ENCODE data around the gene PDC.
A peak's percentile ranks its signal among the peaks of the same experiment; 100 is the strongest.

Gene PDC

DNA sequence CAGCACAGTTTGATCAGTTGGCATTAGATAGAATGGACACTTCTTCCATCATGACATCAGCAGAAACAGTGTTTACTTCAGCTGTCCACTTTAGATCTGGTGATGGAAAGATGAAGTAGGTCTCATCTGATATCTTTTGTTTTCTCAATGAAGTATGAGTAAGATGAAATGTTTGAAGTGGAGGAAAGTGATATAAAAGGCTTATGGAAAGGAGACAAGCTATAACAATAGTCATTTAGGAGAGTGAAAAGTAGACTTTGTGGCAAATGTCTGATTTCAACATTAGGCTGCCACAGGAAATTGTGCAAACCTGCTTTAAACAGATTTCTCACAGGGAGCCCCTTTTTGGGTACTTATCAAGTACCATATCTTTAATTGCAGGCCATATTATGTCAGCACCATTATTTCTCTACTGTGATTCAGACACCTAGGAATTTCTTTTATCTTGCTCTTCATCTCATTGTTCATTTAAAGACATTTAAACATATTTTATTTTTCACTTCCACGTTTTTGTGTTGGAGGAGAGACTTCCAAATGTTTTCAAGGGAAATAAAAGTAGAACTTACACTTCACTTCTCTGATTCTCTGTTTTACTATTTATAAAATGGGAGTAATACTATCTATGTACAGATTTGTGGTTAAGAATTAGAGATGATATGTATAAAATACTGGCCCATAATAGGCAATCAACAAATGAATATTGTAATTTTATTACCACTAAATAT lies 18.1 kb downstream of the PDC start:
- DNase-seq (ENCODE audit: insufficient read length, low spot score): no peak
- TF ChIP-seq POLR2AphosphoS5 (IDR thresholded peaks at IDR 0.05; ENCODE audit: low read depth, low read length) (no peak), SPI1 (IDR thresholded peaks at IDR 0.05; ENCODE audit: low read depth, low read length) (no peak), POU2F2 (IDR thresholded peaks at IDR 0.05; ENCODE audit: low read depth, low read length) (no peak), POLR2A (IDR thresholded peaks at IDR 0.05; ENCODE audit: low read depth, low read length) (no peak), TAF1 (IDR thresholded peaks at IDR 0.05; ENCODE audit: low read depth, low read length) (no peak), PAX5 (IDR thresholded peaks at IDR 0.05; ENCODE audit: insufficient read depth, low read length, severe bottlenecking) (no peak)
- FAIRE-seq: peak; percentile 33

DNA sequence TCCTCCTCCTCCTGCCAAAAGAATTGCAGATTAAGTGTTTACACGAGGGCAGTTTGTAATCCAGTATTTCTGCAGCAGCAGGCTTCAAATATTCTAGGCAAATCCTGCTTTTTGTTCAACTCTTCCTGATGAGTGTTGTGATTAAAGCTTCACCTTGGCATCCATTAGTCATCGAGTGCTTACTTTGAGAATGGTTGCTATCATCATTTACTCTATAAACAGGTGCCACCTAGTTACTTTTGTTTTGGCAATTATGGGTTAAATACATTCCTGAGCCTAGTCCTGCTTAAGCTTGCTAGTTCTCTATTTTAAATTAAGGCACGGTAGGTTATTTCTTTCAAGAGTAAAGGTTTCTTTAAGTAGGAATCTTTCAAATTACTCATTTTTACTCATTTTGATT lies 20.3 kb downstream of the PDC start:
- no peak for FAIRE-seq
- no peak for DNase-seq (ENCODE audit: insufficient read length, low spot score)
- TF ChIP-seq POLR2A (IDR thresholded peaks at IDR 0.05; ENCODE audit: low read depth, low read length): no peak
- no peak for TF ChIP-seq TAF1 (IDR thresholded peaks at IDR 0.05; ENCODE audit: low read depth, low read length)
- TF ChIP-seq SPI1 (IDR thresholded peaks at IDR 0.05; ENCODE audit: low read depth, low read length): no peak
- TF ChIP-seq POLR2AphosphoS5 (IDR thresholded peaks at IDR 0.05; ENCODE audit: low read depth, low read length): no peak
- TF ChIP-seq PAX5 (IDR thresholded peaks at IDR 0.05; ENCODE audit: insufficient read depth, low read length, severe bottlenecking): no peak
- TF ChIP-seq POU2F2 (IDR thresholded peaks at IDR 0.05; ENCODE audit: low read depth, low read length): no peak

DNA sequence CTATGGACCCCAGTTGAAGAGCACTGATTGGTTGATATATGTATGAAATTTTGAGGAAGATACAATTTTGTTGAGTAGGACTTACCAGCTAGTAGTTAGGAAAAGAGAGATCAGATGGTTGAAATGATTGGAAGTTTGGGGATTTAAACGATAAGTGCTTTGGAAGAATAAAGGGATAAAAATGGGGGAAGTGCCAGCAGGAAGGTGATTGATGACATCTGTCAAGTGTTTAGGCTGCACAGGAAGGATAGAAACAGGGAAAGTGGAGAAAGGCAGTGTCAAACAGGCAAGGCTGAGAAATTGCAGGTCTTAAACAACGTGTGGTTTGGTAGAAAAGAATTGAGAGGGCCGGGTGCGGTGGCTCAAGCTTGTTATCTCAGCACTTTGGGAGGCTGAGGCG lies 22.3 kb downstream of the PDC start:
- DNase-seq (ENCODE audit: insufficient read length, low spot score) (no peak), FAIRE-seq (no peak)
- TF ChIP-seq SPI1 (IDR thresholded peaks at IDR 0.05; ENCODE audit: low read depth, low read length): no peak
- TF ChIP-seq POLR2AphosphoS5 (IDR thresholded peaks at IDR 0.05; ENCODE audit: low read depth, low read length): no peak
- no peak for TF ChIP-seq POU2F2 (IDR thresholded peaks at IDR 0.05; ENCODE audit: low read depth, low read length)
- no peak for TF ChIP-seq TAF1 (IDR thresholded peaks at IDR 0.05; ENCODE audit: low read depth, low read length)
- no peak for TF ChIP-seq POLR2A (IDR thresholded peaks at IDR 0.05; ENCODE audit: low read depth, low read length)
- TF ChIP-seq PAX5 (IDR thresholded peaks at IDR 0.05; ENCODE audit: insufficient read depth, low read length, severe bottlenecking): no peak

DNA sequence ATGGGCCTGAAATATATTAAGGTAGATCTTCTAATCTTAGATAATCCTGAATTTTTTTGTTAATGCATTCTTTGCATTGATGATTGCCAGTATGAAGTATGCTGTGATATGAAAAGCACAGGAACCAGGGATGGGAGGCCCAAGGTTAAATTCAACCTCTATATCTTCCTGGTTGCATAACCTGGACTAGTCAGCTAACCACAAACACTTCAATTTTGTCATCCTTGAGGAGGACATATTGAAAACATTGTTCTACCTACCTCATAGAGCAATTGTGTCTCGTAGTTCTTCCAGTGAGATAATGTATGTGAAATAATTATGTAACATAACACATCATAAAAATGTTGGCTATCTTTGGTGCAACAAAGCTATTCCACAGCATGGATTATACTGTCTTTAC lies 25.6 kb downstream of the PDC start:
- no peak for FAIRE-seq
- no peak for TF ChIP-seq POLR2AphosphoS5 (IDR thresholded peaks at IDR 0.05; ENCODE audit: low read depth, low read length)
- no peak for TF ChIP-seq TAF1 (IDR thresholded peaks at IDR 0.05; ENCODE audit: low read depth, low read length)
- no peak for TF ChIP-seq SPI1 (IDR thresholded peaks at IDR 0.05; ENCODE audit: low read depth, low read length)
- no peak for TF ChIP-seq POU2F2 (IDR thresholded peaks at IDR 0.05; ENCODE audit: low read depth, low read length)
- TF ChIP-seq PAX5 (IDR thresholded peaks at IDR 0.05; ENCODE audit: insufficient read depth, low read length, severe bottlenecking): no peak
- TF ChIP-seq POLR2A (IDR thresholded peaks at IDR 0.05; ENCODE audit: low read depth, low read length): no peak
- no peak for DNase-seq (ENCODE audit: insufficient read length, low spot score)

DNA sequence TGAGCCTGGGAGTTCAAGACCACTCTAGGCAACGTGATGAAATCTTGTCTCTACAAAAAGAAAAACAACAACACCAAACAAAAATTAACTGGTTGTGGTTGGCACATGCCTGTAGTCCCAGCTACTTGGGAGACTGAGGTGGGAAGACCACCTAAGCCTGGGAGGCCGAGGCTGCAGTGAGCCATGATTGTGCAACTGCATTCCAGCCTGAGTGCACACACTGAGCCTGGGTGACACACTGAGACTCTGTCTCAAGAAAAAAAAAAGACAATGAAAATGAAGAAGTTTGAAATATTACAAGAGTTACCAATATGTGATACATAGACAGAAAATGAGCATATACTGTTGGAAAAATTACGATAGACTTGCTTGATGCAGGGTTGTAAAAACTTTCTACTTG lies 31.9 kb downstream of the PDC start:
- no peak for DNase-seq (ENCODE audit: insufficient read length, low spot score)
- no peak for FAIRE-seq
- TF ChIP-seq POU2F2 (IDR thresholded peaks at IDR 0.05; ENCODE audit: low read depth, low read length) (no peak), POLR2A (IDR thresholded peaks at IDR 0.05; ENCODE audit: low read depth, low read length) (no peak), PAX5 (IDR thresholded peaks at IDR 0.05; ENCODE audit: insufficient read depth, low read length, severe bottlenecking) (no peak), SPI1 (IDR thresholded peaks at IDR 0.05; ENCODE audit: low read depth, low read length) (no peak), TAF1 (IDR thresholded peaks at IDR 0.05; ENCODE audit: low read depth, low read length) (no peak), POLR2AphosphoS5 (IDR thresholded peaks at IDR 0.05; ENCODE audit: low read depth, low read length) (no peak)

DNA sequence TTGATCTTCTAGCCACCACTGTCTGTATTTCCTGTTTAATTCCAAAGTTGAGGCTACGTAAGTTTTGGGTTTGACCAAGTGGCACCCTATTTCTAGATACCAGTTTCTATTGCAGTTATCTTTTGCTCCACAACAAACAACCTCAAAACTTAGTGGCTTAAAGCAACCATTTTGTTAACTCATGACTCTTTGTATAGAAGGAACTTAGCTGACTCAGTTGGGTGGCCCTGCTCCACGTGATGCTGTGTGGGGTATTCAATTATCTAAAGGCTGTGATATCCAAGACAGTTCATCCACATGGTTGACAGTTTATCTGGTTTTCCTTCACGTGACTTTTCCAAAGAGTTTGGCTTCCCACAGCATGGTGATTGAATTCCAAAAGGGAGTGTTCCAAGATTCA lies 34.8 kb downstream of the PDC start:
- no peak for DNase-seq (ENCODE audit: insufficient read length, low spot score)
- TF ChIP-seq SPI1 (IDR thresholded peaks at IDR 0.05; ENCODE audit: low read depth, low read length) (no peak), POLR2A (IDR thresholded peaks at IDR 0.05; ENCODE audit: low read depth, low read length) (no peak), TAF1 (IDR thresholded peaks at IDR 0.05; ENCODE audit: low read depth, low read length) (no peak), POLR2AphosphoS5 (IDR thresholded peaks at IDR 0.05; ENCODE audit: low read depth, low read length) (no peak), POU2F2 (IDR thresholded peaks at IDR 0.05; ENCODE audit: low read depth, low read length) (no peak), PAX5 (IDR thresholded peaks at IDR 0.05; ENCODE audit: insufficient read depth, low read length, severe bottlenecking) (no peak)
- no peak for FAIRE-seq

DNA sequence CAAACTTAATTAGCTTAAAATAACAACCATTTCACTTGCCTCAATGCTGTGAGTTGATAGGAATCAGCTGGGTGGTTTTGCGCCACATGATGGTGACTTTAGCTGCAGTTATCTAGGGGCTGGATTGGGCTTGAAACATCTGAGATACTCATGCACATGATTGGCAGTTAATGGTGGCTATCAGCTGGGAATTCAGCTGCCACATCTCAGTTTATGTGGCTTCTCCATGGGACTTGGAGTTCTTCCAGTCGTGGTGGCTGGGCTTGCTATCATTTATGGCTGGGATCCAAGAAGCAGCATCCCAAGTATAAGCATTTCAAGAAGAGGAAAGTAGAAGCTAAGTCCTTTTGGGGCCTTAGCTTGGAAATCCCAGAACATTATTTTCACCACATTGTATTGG lies 36.4 kb downstream of the PDC start:
- FAIRE-seq (no peak), DNase-seq (ENCODE audit: insufficient read length, low spot score) (no peak)
- TF ChIP-seq POU2F2 (IDR thresholded peaks at IDR 0.05; ENCODE audit: low read depth, low read length) (no peak), SPI1 (IDR thresholded peaks at IDR 0.05; ENCODE audit: low read depth, low read length) (no peak), POLR2AphosphoS5 (IDR thresholded peaks at IDR 0.05; ENCODE audit: low read depth, low read length) (no peak), TAF1 (IDR thresholded peaks at IDR 0.05; ENCODE audit: low read depth, low read length) (no peak), PAX5 (IDR thresholded peaks at IDR 0.05; ENCODE audit: insufficient read depth, low read length, severe bottlenecking) (no peak), POLR2A (IDR thresholded peaks at IDR 0.05; ENCODE audit: low read depth, low read length) (no peak)

DNA sequence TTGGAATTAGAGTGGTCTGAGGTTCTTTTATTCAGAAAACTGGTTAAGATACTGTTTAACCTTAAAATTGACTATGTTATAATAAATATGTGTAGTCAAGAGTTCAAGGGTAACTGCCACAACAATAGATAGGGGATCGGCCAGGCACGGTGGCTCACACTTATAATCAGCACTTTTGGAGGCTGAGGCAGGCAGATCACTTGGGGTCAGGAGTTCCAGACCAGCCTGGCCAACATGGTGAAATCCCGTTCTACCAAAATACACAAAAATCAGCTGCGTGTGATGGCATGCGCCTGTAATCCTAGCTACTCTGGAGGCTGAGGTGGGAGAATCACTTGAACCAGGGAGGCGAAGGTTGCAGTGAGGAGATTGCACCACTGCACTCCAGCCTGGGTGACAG lies 39.5 kb downstream of the PDC start:
- TF ChIP-seq PAX5 (IDR thresholded peaks at IDR 0.05; ENCODE audit: insufficient read depth, low read length, severe bottlenecking): no peak
- no peak for TF ChIP-seq POU2F2 (IDR thresholded peaks at IDR 0.05; ENCODE audit: low read depth, low read length)
- TF ChIP-seq SPI1 (IDR thresholded peaks at IDR 0.05; ENCODE audit: low read depth, low read length): no peak
- TF ChIP-seq POLR2AphosphoS5 (IDR thresholded peaks at IDR 0.05; ENCODE audit: low read depth, low read length): no peak
- no peak for TF ChIP-seq TAF1 (IDR thresholded peaks at IDR 0.05; ENCODE audit: low read depth, low read length)
- no peak for TF ChIP-seq POLR2A (IDR thresholded peaks at IDR 0.05; ENCODE audit: low read depth, low read length)
- DNase-seq (ENCODE audit: insufficient read length, low spot score) (no peak), FAIRE-seq (no peak)

DNA sequence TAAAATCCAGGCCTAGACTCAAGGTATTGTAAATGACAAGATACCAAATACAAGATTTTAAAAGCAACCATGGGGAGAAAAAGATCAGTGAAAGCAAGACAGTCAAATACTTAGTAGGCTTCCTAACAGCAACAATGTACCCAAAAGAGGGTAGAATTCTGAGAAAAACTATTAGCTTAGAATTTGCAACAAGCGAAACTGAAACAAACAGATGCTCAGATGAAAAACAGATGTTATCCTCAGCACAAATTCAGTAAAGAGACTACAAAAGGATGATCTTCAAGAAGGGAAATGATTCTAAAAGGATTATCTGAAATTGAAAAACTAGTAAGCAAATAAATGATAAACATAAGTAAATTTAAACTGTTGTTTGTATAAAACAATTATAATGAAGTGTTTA lies 40.0 kb downstream of the PDC start:
- FAIRE-seq (no peak), DNase-seq (ENCODE audit: insufficient read length, low spot score) (peak; percentile 4)
- no peak for TF ChIP-seq POLR2AphosphoS5 (IDR thresholded peaks at IDR 0.05; ENCODE audit: low read depth, low read length)
- no peak for TF ChIP-seq POLR2A (IDR thresholded peaks at IDR 0.05; ENCODE audit: low read depth, low read length)
- no peak for TF ChIP-seq SPI1 (IDR thresholded peaks at IDR 0.05; ENCODE audit: low read depth, low read length)

DNA sequence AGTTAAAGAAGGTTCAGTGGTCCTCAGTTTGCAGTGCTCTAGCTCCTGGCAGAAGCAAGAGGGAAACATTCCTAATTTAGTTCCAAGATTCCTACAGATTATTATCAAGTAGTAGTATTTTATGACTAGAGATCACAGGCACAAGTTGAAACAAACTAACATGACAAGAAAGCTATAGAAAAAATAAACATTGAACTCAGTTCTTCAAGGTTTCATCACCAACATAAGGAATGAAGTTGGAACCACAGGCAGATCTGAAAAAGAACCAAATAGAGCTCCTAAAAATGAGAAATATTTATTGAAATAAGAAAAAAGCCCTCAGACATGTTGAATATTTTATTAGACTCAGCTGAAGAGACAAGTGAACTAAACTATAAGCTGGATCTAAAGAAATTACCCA lies 40.6 kb downstream of the PDC start:
- FAIRE-seq: no peak
- TF ChIP-seq PAX5 (IDR thresholded peaks at IDR 0.05; ENCODE audit: insufficient read depth, low read length, severe bottlenecking): no peak
- TF ChIP-seq POU2F2 (IDR thresholded peaks at IDR 0.05; ENCODE audit: low read depth, low read length): no peak
- TF ChIP-seq SPI1 (IDR thresholded peaks at IDR 0.05; ENCODE audit: low read depth, low read length): no peak
- no peak for TF ChIP-seq POLR2AphosphoS5 (IDR thresholded peaks at IDR 0.05; ENCODE audit: low read depth, low read length)
- no peak for TF ChIP-seq POLR2A (IDR thresholded peaks at IDR 0.05; ENCODE audit: low read depth, low read length)
- no peak for TF ChIP-seq TAF1 (IDR thresholded peaks at IDR 0.05; ENCODE audit: low read depth, low read length)
- DNase-seq (ENCODE audit: insufficient read length, low spot score): no peak

Measured in GM12891 (cell line).